GM20000 (cell line): ENCODE results near the gene LHFPL2.

Source experiments
- DNase-seq: peaks from one replicate; pipeline ENCODE4 v3.0.0; 2012; ENCODE audit warnings: low spot score
- TF ChIP-seq, protein P1 (sequence below): IDR thresholded peaks from 2 replicates; pipeline ENCODE4 v1.5.1; 2012; ENCODE audit warnings: mild to moderate bottlenecking, control low read depth; ENCODE audit errors: extremely low read depth, missing control alignments

Gene LHFPL2

GRCh38 chr5:78522476-78523260, 125.9 kb downstream of the LHFPL2 start:
- TF ChIP-seq, protein P1, sequence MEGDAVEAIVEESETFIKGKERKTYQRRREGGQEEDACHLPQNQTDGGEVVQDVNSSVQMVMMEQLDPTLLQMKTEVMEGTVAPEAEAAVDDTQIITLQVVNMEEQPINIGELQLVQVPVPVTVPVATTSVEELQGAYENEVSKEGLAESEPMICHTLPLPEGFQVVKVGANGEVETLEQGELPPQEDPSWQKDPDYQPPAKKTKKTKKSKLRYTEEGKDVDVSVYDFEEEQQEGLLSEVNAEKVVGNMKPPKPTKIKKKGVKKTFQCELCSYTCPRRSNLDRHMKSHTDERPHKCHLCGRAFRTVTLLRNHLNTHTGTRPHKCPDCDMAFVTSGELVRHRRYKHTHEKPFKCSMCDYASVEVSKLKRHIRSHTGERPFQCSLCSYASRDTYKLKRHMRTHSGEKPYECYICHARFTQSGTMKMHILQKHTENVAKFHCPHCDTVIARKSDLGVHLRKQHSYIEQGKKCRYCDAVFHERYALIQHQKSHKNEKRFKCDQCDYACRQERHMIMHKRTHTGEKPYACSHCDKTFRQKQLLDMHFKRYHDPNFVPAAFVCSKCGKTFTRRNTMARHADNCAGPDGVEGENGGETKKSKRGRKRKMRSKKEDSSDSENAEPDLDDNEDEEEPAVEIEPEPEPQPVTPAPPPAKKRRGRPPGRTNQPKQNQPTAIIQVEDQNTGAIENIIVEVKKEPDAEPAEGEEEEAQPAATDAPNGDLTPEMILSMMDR = no peak
- DNase-seq = no peak

DNA sequence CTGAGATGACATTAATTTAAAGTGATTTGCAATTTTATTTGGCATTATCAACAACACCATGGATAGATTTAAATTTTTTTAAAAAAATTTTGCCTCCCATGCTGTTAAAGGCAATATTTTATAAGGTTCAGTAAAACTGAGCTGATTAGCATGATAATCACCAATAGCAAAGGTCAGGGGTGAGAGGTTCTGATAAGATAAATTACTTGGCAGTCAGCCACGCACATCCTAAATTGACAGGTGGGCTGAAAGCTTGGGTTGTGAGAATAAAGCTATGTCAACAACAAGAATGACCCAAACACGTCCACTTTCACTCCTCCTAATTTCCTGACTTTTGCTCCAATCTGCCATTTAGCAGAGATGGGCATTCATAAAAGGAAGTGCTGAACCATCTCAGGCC, 127.1 kb downstream of the LHFPL2 start:
- TF ChIP-seq, protein P1 = no peak
- DNase-seq = no peak

DNA sequence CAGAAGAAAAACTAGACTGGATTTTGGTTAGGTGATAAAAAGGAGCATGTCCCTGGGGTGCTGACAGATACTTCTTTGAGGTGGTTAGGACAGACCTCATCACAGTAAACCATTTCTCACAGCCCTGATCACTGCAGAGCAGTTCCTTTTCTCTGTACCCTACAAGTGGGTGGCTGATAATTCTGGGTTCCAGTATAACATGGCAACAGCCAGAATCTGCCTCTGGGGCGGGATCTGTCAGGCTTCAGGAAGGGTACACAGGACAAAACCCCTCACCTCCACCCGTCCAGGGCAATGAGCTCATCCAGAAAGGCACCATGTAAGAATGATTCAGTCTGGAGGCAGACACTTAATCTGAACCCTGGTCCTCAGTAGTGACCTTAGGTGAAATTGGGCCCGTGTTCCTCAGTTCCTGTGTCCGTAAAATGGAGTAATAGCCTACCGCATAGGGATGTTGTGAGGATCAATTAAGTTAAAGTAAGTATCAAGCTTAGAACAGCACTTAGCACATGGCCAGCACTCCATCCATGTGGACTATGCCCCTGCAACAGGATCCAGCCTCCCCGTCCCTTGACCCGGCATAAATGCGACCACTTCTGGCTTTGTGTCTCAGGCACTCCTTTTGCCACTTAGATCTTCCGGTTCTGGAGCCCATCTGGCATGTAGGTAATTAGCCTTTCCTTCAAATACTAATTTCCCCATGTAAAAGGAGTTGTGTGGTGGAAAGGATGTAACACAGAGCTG, 129.2 kb downstream of the LHFPL2 start:
- DNase-seq = no peak
- TF ChIP-seq, protein P1 = no peak

DNA sequence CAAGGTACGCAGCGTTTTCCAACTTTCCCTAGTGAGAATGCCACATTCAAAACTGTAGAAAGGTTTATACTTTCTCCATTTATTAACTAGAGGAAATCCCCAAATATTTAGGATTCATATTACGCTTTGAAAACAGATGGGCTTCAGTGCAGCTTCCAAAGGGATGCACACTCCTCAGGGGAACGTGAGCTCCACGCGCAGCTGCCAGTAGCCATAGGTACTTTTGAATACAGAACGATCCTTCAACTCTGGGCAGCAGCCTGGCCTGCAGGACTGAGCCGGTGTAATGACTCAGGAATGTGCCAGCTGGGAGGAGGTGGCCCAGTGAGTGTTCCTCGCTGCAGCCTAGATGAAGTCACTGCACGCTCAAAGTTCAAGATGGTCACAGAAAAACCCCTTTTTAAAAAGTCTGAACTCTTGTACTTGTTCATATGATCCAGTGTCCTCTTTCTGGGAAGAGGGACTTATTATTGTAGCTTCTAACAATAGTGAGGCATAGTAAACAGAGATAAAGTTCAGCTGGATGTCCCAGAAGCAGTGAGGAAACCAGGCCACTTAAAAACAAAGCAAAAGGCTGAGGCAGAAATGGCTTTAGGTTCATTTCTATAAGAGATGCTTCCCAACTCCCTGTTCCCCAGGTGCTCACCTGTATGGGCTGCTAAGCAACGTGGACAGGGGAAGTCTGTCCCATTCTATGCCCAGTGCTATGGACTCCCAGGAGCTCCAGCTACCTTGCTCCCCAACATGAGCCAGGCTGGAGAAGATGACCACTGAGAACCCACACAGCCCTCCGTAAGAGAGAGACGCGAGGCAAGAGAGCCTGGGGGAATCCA, 130.0 kb downstream of the LHFPL2 start:
- TF ChIP-seq, protein P1 = no peak
- DNase-seq = no peak

DNA sequence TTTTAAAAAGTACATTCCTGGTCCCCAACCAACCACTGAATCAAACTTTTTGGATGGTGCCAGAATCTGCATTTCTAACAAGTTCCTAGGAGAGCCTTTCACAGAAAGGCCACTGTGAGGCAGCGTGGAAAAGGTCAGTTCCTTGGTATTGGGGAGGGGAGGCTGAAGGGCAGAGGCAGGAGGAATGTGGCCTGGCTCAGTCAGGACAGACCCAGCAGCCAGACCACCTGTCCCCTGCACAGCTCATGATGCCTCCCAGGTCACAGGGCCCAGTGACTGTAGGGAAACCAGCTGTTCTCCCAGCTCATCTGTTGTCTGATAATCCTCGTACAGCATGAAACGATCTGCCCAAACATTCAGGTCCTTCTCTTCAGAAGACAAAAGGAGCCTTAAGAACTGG, 132.9 kb downstream of the LHFPL2 start:
- no peak for DNase-seq
- TF ChIP-seq, protein P1 = no peak

- no peak for DNase-seq
- TF ChIP-seq, protein P1 = no peak
Observed at GRCh38 chr5:78514427-78515330, 133.9 kb downstream of the LHFPL2 start.
